COLO829 (cell line): ENCODE results near the gene KSR2.
"Not testable (repeated sequence)": the region's sequence is repeated elsewhere in the genome, so short reads cannot be mapped to it uniquely, and the experiment has no call there.

ENCODE experiments used
- DNase-seq: peaks from one replicate; pipeline ENCODE4 v3.0.0; 2012; ENCODE audit warnings: low spot score

Gene KSR2

GRCh38 chr12:117967512-117967911 lies 1.3 kb downstream of the KSR2 start:
- DNase-seq, result no peak

- no peak for DNase-seq
These were observed 1.7 kb downstream of the KSR2 start for GRCh38 chr12:117967043-117967442.

- no peak for DNase-seq
These were observed 2.3 kb downstream of the KSR2 start for GRCh38 chr12:117966511-117966910.

GRCh38 chr12:117963836-117964235 lies 5.0 kb downstream of the KSR2 start:
- no peak for DNase-seq

GRCh38 chr12:117936722-117937484 lies 31.9 kb downstream of the KSR2 start:
- no peak for DNase-seq

GRCh38 chr12:117933545-117933944 lies 35.2 kb downstream of the KSR2 start:
- no peak for DNase-seq

GRCh38 chr12:117926391-117926899 lies 42.3 kb downstream of the KSR2 start:
- DNase-seq, result no peak

GRCh38 chr12:117921929-117922777 lies 46.6 kb downstream of the KSR2 start:
- DNase-seq, result no peak

- DNase-seq, result no peak
These were observed 49.3 kb downstream of the KSR2 start for GRCh38 chr12:117919479-117919878.

- no peak for DNase-seq
These were observed 54.1 kb downstream of the KSR2 start for GRCh38 chr12:117914686-117915085.

- DNase-seq, result no peak
These were observed 56.0 kb downstream of the KSR2 start for GRCh38 chr12:117912756-117913155.

- peak; percentile 23 for DNase-seq
These were observed 60.4 kb downstream of the KSR2 start for GRCh38 chr12:117908411-117908810.

- no peak for DNase-seq
These were observed 61.6 kb downstream of the KSR2 start for GRCh38 chr12:117907108-117907689.

GRCh38 chr12:117904051-117904450 lies 64.7 kb downstream of the KSR2 start:
- DNase-seq, result no peak

- no peak for DNase-seq
These were observed 65.5 kb downstream of the KSR2 start for GRCh38 chr12:117903110-117903840.

GRCh38 chr12:117901631-117902030 lies 67.2 kb downstream of the KSR2 start:
- no peak for DNase-seq

- no peak for DNase-seq
These were observed 68.2 kb downstream of the KSR2 start for GRCh38 chr12:117900561-117900960.

GRCh38 chr12:117897372-117898161 lies 71.2 kb downstream of the KSR2 start:
- DNase-seq, result no peak

- DNase-seq, result no peak
These were observed 72.8 kb downstream of the KSR2 start for GRCh38 chr12:117896009-117896408.

- DNase-seq, result no peak
These were observed 76.3 kb downstream of the KSR2 start for GRCh38 chr12:117892441-117892840.

- DNase-seq, result not testable (repeated sequence)
These were observed 77.5 kb downstream of the KSR2 start for GRCh38 chr12:117891265-117891664.
